HepG2 (cell line): ENCODE results near the gene CAMSAP3. TPM values are rescaled to one million over a fixed set of nuclear protein-coding genes. Genes with fewer than 3 reads are reported as not detected.
A peak's percentile ranks its signal among the peaks of the same experiment; 100 is the strongest.

Experiments
- ATAC-seq: fragments of 200-7000 bp; cut with Tn5 transposase; 3 replicates; pipeline ENCODE4 v1.9.1; 2020; ENCODE audit warnings: mild to moderate bottlenecking, moderate library complexity
- BruUV-seq: library from RNA; stranded (reverse); fragments of 400-500 nt; replicated peaks from 2 replicates; lab custom pipeline; 2021; lab: Mats Ljungman, UMichigan
- CTCF ChIA-PET: fragments of 300-600 bp; formaldehyde crosslinking; extraction: SDS; loops from one replicate; lab custom pipeline; 2021; ENCODE audit warnings: low total read pairs, inconsistent platforms, low intra/inter-chr PET ratio; lab: Yijun Ruan, JAX
- POLR2A ChIA-PET: fragments of 350-600 bp; sonication (Branson Sonifier 250); formaldehyde crosslinking; loops from one replicate; lab custom pipeline; 2020; ENCODE audit warnings: antibody characterized with exemption, inconsistent platforms; lab: Yijun Ruan, JAX
- DNase-seq: peaks from one replicate; pipeline ENCODE4 v3.0.0-alpha.2; 2015; ENCODE audit warnings: low spot score
- FAIRE-seq: peaks from 3 replicates; lab custom pipeline; 2011; peaks lifted over from hg19 to GRCh38; lab: Jason Lieb, UNC
- H2AFZ ChIP-seq: one replicate; pipeline ENCODE4 v1.6.1; 2011; ENCODE audit warnings: low read length, inconsistent platforms
- H3K27ac ChIP-seq: fragments of 300-600 bp; 3 replicates; pipeline ENCODE4 v1.8.0; 2011; ENCODE audit warnings: mixed run types, mild to moderate bottlenecking, mixed read lengths, low read length, inconsistent platforms; ENCODE audit not compliant: insufficient read depth; ENCODE audit errors: extremely low read length
- H3K27me3 ChIP-seq, 2 experiments: fragments of 200-600 bp in 1 of 2; 2 replicates in 1 of 2; 3 replicates in 1 of 2; pipeline versions ENCODE4 v1.6.0 to v1.8.0; 2011; ENCODE audit warnings: low read length in 2 of 2, mild to moderate bottlenecking in 2 of 2, moderate library complexity in 2 of 2, inconsistent platforms in 1 of 2; ENCODE audit not compliant: insufficient read depth in 2 of 2, control insufficient read depth in 1 of 2
- H3K36me3 ChIP-seq, 2 experiments: fragments of 200-600 bp in 1 of 2; replicated peaks in 1 of 2; 2 replicates in 1 of 2; 3 replicates in 1 of 2; pipeline versions ENCODE4 v1.5.1 to v1.8.0; 2011; ENCODE audit warnings: low read length in 2 of 2, inconsistent platforms in 1 of 2; ENCODE audit not compliant: insufficient read depth in 2 of 2, control insufficient read depth in 1 of 2
- H3K4me1 ChIP-seq: 2 replicates; pipeline ENCODE4 v1.5.1; 2012; ENCODE audit warnings: low read length, inconsistent platforms; ENCODE audit not compliant: insufficient read depth
- H3K4me2 ChIP-seq: 2 replicates; pipeline ENCODE4 v1.6.0; 2011; ENCODE audit warnings: low read depth, low read length, inconsistent platforms
- H3K4me3 ChIP-seq, 3 experiments: fragments of 200-600 bp in 1 of 3; sonication (generic), shearing (Covaris generic) in 1 of 3; replicated peaks in 1 of 3; 2 replicates each; pipeline ENCODE4 v1.5.1; 2011 to 2016; ENCODE audit warnings: low read length in 3 of 3, inconsistent platforms in 2 of 3, low read depth in 2 of 3, mild to moderate bottlenecking in 2 of 3, control low read depth in 1 of 3, mixed read lengths in 1 of 3; ENCODE audit not compliant: insufficient read depth in 1 of 3
- H3K79me2 ChIP-seq: one replicate; pipeline ENCODE4 v1.6.1; 2011; ENCODE audit warnings: low read length, inconsistent platforms; ENCODE audit not compliant: insufficient read depth
- H3K9ac ChIP-seq: 2 replicates; pipeline ENCODE4 v1.6.0; 2011; ENCODE audit warnings: mild to moderate bottlenecking, low read depth, low read length, inconsistent platforms; ENCODE audit not compliant: insufficient read depth
- H3K9me3 ChIP-seq: 2 replicates; pipeline ENCODE4 v1.5.1; 2012; ENCODE audit warnings: mild to moderate bottlenecking, low read length
- H4K20me1 ChIP-seq: 2 replicates; pipeline ENCODE4 v1.6.0; 2011; ENCODE audit warnings: inconsistent platforms, mild to moderate bottlenecking, low read length, moderate library complexity; ENCODE audit not compliant: insufficient read depth
- AGO2 ChIP-seq: fragments of 200-400 bp; formaldehyde crosslinking; optimal IDR thresholded peaks from 2 replicates; pipeline ENCODE3; 2017; ENCODE audit warnings: mild to moderate bottlenecking, low read depth, low read length, moderate library complexity
- DNMT1 ChIP-seq: sonication (generic); formaldehyde crosslinking; IDR thresholded peaks from 2 replicates; pipeline ENCODE4 v1.5.1; 2020; ENCODE audit warnings: mild to moderate bottlenecking, missing genetic modification reagents
- MBNL3 ChIP-seq: fragments of 250-450 bp; sonication (Bioruptor Pico); conservative IDR thresholded peaks from 2 replicates; pipeline ENCODE4 v1.8.0; 2022; ENCODE audit warnings: mild to moderate bottlenecking, inconsistent platforms
- MNT ChIP-seq: fragments of 450-650 bp; IDR thresholded peaks from 2 replicates; pipeline ENCODE4 v1.6.1; 2016
- RBFOX2 ChIP-seq: fragments of 200-400 bp; formaldehyde crosslinking; IDR thresholded peaks from 2 replicates; pipeline ENCODE4 v1.6.1; 2017; ENCODE audit warnings: low read depth, mild to moderate bottlenecking, low read length
- ZKSCAN8 ChIP-seq: IDR thresholded peaks from 2 replicates; pipeline ENCODE4 v1.6.1; 2016; ENCODE audit warnings: borderline replicate concordance, missing genetic modification reagents, missing compliant biosample characterization
- WGBS: methylation state at CpG from one replicate; pipeline ENCODE4 v1.1.6; 2017; ENCODE audit warnings: low lambda C conversion rate; 5-methylcytosine and 5-hydroxymethylcytosine counted together
- in situ Hi-C: cut with HindIII; loops from 2 replicates; pipeline ENCODE4 v1.10.0; 2017; ENCODE audit warnings: low pct_unique_long_range_greater_than_20kb; ENCODE audit not compliant: extremely low pct_ligation_motif_present
- intact Hi-C: fragments of 100-400 bp; cut with micrococcal nuclease; formaldehyde crosslinking; loops from one replicate; pipeline ENCODE4 v1.10.0; 2022; ENCODE audit not compliant: unreplicated experiment
- polyA plus RNA-seq, 8 experiments: library from polyadenylated mRNA; depleted of rRNA in 3 of 8; stranded (reverse) in 7 of 8; unstranded in 1 of 8; fragments of >200 nt; fragmentation: Illumina TruSeq in 4 of 8; extraction: Trizol in 4 of 8; gene quantifications; 2 replicates each; pipeline versions ENCODE4 v1.2.1 to v1.2.3, GENCODE V29; 2011 to 2016; ENCODE audit warnings: low read depth in 4 of 8, missing spikeins in 1 of 8, mixed read lengths in 1 of 8; ENCODE audit not compliant: insufficient read depth in 1 of 8
- total RNA-seq, 5 experiments: library from RNA; depleted of rRNA; stranded (reverse); fragments of >200 nt; fragmentation: Illumina TruSeq; extraction: Trizol; gene quantifications; 2 replicates each; pipeline ENCODE4 v1.2.3, GENCODE V29; 2016; ENCODE audit warnings: low read depth in 1 of 5

CAMSAP3 gene
- total and polyA plus RNA-seq, 2 of the 13 experiments (the other 11 are each of a cell fraction or from before 2014, with no cell fraction given): 10.8 to 11.8 TPM

GRCh38 chr19:7620442-7621412 is 25.1 kb downstream of the CAMSAP3 start:
- no peaks in the 10 kb centered on the region for H4K20me1 ChIP-seq
- H3K36me3 ChIP-seq: peaks cover 19 to 63% of the 10 kb centered on the region in 2 experiments
- ATAC-seq (no peak), FAIRE-seq (no peak), DNase-seq (no peak)
- POLR2A ChIA-PET: no interaction called here
- no peak overlapping the region for H2AFZ ChIP-seq
- H3K4me2 ChIP-seq: no peak overlapping the region
- in situ Hi-C loops: no loop called here
- no peaks in the 10 kb centered on the region; a peak in 1 of 5 replicates for H3K27me3 ChIP-seq
- no peaks in the 10 kb centered on the region for H3K9me3 ChIP-seq
- H3K4me1 ChIP-seq: no peaks in the 10 kb centered on the region; the same call in 1 of the 2 replicates
- no TSS peak for BruUV-seq
- intact Hi-C loops: no loop called here
- H3K9ac ChIP-seq: no peak overlapping the region
- no peak overlapping the region for H3K27ac ChIP-seq
- no peaks in the 10 kb centered on the region for H3K79me2 ChIP-seq
- CTCF ChIA-PET: no interaction called here
- H3K4me3 ChIP-seq: no peak overlapping the region
- TF ChIP-seq ZKSCAN8 (no peak), AGO2 (peak; percentile 3), RBFOX2 (peak; percentile 29; the same call in 1 of the 2 replicates)
- 97% methylated on average over 22 of the region's 57 CpGs for WGBS

GRCh38 chr19:7622933-7623685 is 27.4 kb downstream of the CAMSAP3 start:
- H3K79me2 ChIP-seq: peaks cover 14% of the 10 kb centered on the region
- in situ Hi-C loops: no loop called here
- no peak overlapping the region for H3K9ac ChIP-seq
- POLR2A ChIA-PET: interaction anchor here (1.4 kb wide), 1 partner anchor 10 kb away, joined by 4 read pairs; the partner anchor contains the start of gene PCP2
- H3K27me3 ChIP-seq: no peaks in the 10 kb centered on the region; a peak in 1 of 5 replicates
- 96% methylated on average over 14 of the region's 16 CpGs for WGBS
- CTCF ChIA-PET: no interaction called here
- H4K20me1 ChIP-seq: no peaks in the 10 kb centered on the region
- no TSS peak for BruUV-seq
- no peak overlapping the region for H3K4me2 ChIP-seq
- H3K4me1 ChIP-seq: peaks cover 7% of the 10 kb centered on the region
- H2AFZ ChIP-seq: no peak overlapping the region
- H3K36me3 ChIP-seq: peaks cover 24 to 61% of the 10 kb centered on the region in 2 experiments
- no peak for ATAC-seq
- H3K4me3 ChIP-seq: no peak overlapping the region
- TF ChIP-seq MBNL3 (CRISPR knock-in tag) (no peak), MNT (peak; percentile 64; the same call in 1 of the 2 replicates), AGO2 (peak; percentile 16), DNMT1 (CRISPR knock-in tag) (no peak)
- TF ChIP-seq, all 625 proteins: peak for 2
- intact Hi-C loops: no loop called here
- DNase-seq (no peak), FAIRE-seq (no peak)
- H3K9me3 ChIP-seq: no peaks in the 10 kb centered on the region
- H3K27ac ChIP-seq: no peak overlapping the region
